ENCODE results near the gene ARL6IP1. TPM values are rescaled to one million over a fixed set of nuclear protein-coding genes. Genes with fewer than 3 reads are reported as not detected.
"Not testable (repeated sequence)": the region's sequence is repeated elsewhere in the genome, so short reads cannot be mapped to it uniquely, and the experiment has no call there.

ARL6IP1 gene
- total RNA-seq, 4 donors from 2014 or later = 68.7 to 337 (median 107) TPM

- H3K36me3 ChIP-seq = no peaks in the 10 kb centered on the region
- H3K27ac ChIP-seq = no peak overlapping the region
- no peak for DNase-seq
- no peak for TF ChIP-seq POLR2A (IDR thresholded peaks at IDR 0.05)
- TF ChIP-seq CTCF (IDR thresholded peaks at IDR 0.05) = no peak
- no peaks in the 10 kb centered on the region for H3K27me3 ChIP-seq
- peaks cover 0 to 36% of the 10 kb centered on the region in 2 donors for H3K4me1 ChIP-seq
- no peaks in the 10 kb centered on the region for H3K9me3 ChIP-seq
- H3K4me3 ChIP-seq = no peak overlapping the region
- intact Hi-C loops (cut with DNase I; ENCODE audit: low total_unique reads) = no loop called here
Measured at GRCh38 chr16:18784917-18785623, 16.3 kb downstream of the ARL6IP1 start.

- TF ChIP-seq POLR2A (IDR thresholded peaks at IDR 0.05) = no peak
- TF ChIP-seq CTCF (IDR thresholded peaks at IDR 0.05) = no peak
- Histone ChIP-seq H3K27me3 (no peaks in the 10 kb centered on the region), H3K4me1 (peaks cover 0 to 31% of the 10 kb centered on the region in 2 donors), H3K4me3 (no peak overlapping the region), H3K36me3 (no peaks in the 10 kb centered on the region), H3K27ac (no peak overlapping the region), H3K9me3 (no peaks in the 10 kb centered on the region)
- intact Hi-C loops (cut with DNase I; ENCODE audit: low total_unique reads) = no loop called here
- no peak for DNase-seq
Measured at GRCh38 chr16:18783430-18784341, 17.7 kb downstream of the ARL6IP1 start.

- intact Hi-C loops (cut with DNase I; ENCODE audit: low total_unique reads) = no loop called here
Measured at GRCh38 chr16:18782697-18783429, 18.5 kb downstream of the ARL6IP1 start.

GRCh38 chr16:18781232-18781631 lies 20.1 kb downstream of the ARL6IP1 start:
- H3K4me3 ChIP-seq; H3K9me3 ChIP-seq; H3K27ac ChIP-seq; DNase-seq; intact Hi-C loops (cut with DNase I; ENCODE audit: low total_unique reads); H3K27me3 ChIP-seq; H3K36me3 ChIP-seq: not testable (repeated sequence)
- peaks cover 0 to 14% of the 10 kb centered on the region in 2 donors for H3K4me1 ChIP-seq

More at GRCh38 chr16:18782697-18783429, 18.5 kb downstream of the ARL6IP1 start:
- no peak overlapping the region for H3K27ac ChIP-seq
- no peak for TF ChIP-seq POLR2A (IDR thresholded peaks at IDR 0.05)
- no peak for TF ChIP-seq CTCF (IDR thresholded peaks at IDR 0.05)
- no peaks in the 10 kb centered on the region for H3K27me3 ChIP-seq
- no peak overlapping the region for H3K4me3 ChIP-seq
- no peaks in the 10 kb centered on the region for H3K36me3 ChIP-seq
- no peak for DNase-seq
- peaks cover 0 to 22% of the 10 kb centered on the region in 2 donors for H3K4me1 ChIP-seq
- no peaks in the 10 kb centered on the region for H3K9me3 ChIP-seq

- H3K36me3 ChIP-seq; H3K27me3 ChIP-seq; intact Hi-C loops (cut with DNase I; ENCODE audit: low total_unique reads); H3K27ac ChIP-seq; H3K4me3 ChIP-seq; H3K9me3 ChIP-seq; H3K4me1 ChIP-seq; DNase-seq: not testable (repeated sequence)
Measured at GRCh38 chr16:18780460-18781026, 20.8 kb downstream of the ARL6IP1 start.

GRCh38 chr16:18777664-18778063 lies 23.7 kb downstream of the ARL6IP1 start:
- H3K27ac ChIP-seq; intact Hi-C loops (cut with DNase I; ENCODE audit: low total_unique reads); H3K9me3 ChIP-seq; H3K4me1 ChIP-seq; DNase-seq; H3K27me3 ChIP-seq; H3K4me3 ChIP-seq; H3K36me3 ChIP-seq: not testable (repeated sequence)

GRCh38 chr16:18776334-18776733 lies 25.0 kb downstream of the ARL6IP1 start:
- H3K36me3 ChIP-seq; DNase-seq; intact Hi-C loops (cut with DNase I; ENCODE audit: low total_unique reads); H3K4me1 ChIP-seq; H3K9me3 ChIP-seq; H3K27me3 ChIP-seq; H3K4me3 ChIP-seq; H3K27ac ChIP-seq: not testable (repeated sequence)

GRCh38 chr16:18774651-18775050 lies 26.7 kb downstream of the ARL6IP1 start:
- H3K4me3 ChIP-seq; intact Hi-C loops (cut with DNase I; ENCODE audit: low total_unique reads); DNase-seq; H3K27me3 ChIP-seq; H3K27ac ChIP-seq; H3K4me1 ChIP-seq; H3K9me3 ChIP-seq; H3K36me3 ChIP-seq: not testable (repeated sequence)

GRCh38 chr16:18772171-18772570 lies 29.2 kb downstream of the ARL6IP1 start:
- intact Hi-C loops (cut with DNase I; ENCODE audit: low total_unique reads); H3K4me3 ChIP-seq; H3K27me3 ChIP-seq; H3K27ac ChIP-seq; H3K36me3 ChIP-seq; H3K4me1 ChIP-seq; DNase-seq; H3K9me3 ChIP-seq: not testable (repeated sequence)

Data from uterus (tissue), 4 donors.